Measurements from ENCODE around the gene LMNTD2.
A peak's percentile ranks its signal among the peaks of the same experiment; 100 is the strongest.

LMNTD2 gene

DNA sequence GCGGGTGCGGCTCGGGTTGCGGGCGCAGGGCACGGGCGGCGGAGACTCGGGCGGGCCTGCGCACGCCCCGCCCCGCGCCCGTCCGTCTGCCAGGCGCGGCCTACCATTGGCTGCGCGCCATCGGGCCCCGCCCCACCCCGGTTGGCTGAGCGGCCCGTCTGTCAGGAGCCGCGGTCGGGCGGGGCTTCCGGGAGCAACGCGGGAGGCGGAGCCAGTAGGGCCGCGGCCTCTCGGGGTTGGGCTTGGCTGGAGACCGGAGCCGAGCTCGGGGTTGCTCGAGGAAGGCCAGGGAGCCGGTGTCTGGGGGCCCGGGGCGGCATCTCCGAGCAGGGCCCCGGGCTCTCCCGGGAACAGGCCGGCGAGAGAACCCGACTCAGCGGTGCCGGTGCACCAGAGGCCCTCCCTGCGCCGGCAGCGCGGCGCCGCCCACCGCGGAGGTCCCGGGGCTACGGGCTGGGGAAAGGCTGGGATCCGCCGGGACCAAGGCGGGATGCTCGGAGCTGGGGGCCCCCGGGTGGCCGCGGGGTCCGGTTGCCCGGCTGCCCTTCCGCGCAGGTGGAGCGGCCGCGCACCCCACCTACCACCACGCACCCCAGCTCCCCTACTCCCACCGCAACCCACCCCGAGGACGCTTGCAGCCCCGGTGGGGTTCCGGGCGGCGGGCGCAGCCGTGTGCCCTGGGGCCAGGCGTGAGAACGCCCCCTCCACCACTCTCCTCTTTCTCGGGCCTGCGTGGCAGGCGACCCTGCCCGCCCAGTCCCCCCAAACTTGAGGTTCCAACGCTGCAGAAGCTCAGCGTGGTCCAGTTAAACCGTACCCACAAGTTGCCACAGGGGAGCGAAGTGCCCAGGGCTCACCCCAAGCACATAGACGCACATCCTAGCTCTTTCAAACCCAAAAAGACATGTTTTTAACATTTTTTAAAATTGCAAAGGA, 24.8 kb downstream of the LMNTD2 start, which contains the start of gene HRAS:
TSS of gene HRAS (minus strand) at position 58 of the 936 bp plus-strand sequence.
- DNase-seq (ENCODE audit: low read depth), result peak; percentile 96
- TF ChIP-seq, protein P1, sequence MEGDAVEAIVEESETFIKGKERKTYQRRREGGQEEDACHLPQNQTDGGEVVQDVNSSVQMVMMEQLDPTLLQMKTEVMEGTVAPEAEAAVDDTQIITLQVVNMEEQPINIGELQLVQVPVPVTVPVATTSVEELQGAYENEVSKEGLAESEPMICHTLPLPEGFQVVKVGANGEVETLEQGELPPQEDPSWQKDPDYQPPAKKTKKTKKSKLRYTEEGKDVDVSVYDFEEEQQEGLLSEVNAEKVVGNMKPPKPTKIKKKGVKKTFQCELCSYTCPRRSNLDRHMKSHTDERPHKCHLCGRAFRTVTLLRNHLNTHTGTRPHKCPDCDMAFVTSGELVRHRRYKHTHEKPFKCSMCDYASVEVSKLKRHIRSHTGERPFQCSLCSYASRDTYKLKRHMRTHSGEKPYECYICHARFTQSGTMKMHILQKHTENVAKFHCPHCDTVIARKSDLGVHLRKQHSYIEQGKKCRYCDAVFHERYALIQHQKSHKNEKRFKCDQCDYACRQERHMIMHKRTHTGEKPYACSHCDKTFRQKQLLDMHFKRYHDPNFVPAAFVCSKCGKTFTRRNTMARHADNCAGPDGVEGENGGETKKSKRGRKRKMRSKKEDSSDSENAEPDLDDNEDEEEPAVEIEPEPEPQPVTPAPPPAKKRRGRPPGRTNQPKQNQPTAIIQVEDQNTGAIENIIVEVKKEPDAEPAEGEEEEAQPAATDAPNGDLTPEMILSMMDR (conservative IDR thresholded peaks at IDR 0.05; ENCODE audit: low read depth, low read length), result no peak
- H3K4me3 ChIP-seq (ENCODE audit: low read depth, low read length), result peak within 1 kb of the TSS; percentile 72

DNA sequence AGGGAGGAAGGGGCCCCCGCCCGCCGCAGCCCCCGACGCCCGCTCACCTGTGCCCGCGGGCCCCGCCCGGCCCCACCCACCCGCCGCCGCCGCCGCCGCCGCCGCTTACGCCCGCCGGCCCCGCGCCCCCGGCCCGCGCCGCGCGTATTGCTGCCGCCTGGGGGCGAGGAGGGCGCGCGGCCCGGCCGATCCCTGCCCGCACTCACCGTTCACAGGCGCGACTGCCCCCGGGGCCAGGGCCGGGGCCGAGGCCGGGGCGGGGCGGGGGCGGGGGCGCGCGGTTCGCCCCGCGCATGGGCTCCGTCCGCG, 25.4 kb downstream of the LMNTD2 start:
- TF ChIP-seq, protein P1 (conservative IDR thresholded peaks at IDR 0.05; ENCODE audit: low read depth, low read length), result no peak
- peak overlapping the region; percentile 72 for H3K4me3 ChIP-seq (ENCODE audit: low read depth, low read length)
- no peak for DNase-seq (ENCODE audit: low read depth)

DNA sequence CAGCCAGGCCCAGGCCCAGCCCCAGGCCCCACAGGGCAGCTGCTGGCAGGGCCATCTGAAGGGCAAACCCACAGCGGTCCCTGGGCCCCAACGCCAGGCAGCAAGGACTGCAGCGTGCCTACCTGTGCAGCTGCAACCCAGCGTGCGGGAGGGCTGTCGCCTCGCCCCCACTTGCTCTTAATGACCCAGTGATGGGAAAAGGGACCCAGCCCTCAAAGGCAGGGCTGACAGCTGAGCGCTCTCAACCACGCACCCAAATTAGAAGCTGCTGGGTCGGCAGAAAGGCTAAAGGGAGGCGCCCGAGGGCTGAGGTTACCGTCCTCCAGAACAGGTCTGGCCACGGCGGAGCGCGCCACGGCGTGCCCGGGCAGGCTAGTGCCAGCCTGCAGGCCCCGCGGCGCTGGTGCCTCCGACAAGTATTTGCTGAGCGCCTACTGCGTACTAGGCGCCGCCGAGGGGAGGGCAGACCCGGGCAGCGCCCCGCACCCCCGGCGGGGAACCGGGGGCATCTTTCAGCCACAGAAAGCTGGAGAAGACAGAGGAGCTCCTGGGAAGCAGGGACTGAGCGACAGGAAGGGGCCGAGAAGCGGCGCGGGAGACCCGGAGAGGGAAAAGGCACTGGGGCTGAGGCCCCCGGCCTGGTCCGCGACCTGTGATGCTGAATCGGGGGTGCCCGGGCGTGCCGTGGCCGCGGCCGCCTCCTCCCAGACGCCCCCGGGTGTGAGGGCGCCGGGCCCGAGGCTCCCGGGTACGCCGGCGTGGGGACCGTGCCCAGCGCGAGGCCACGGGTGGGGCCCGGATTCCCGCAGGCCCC, 25.9 kb downstream of the LMNTD2 start:
- H3K4me3 ChIP-seq (ENCODE audit: low read depth, low read length), result peak overlapping the region; percentile 72
- no peak for DNase-seq (ENCODE audit: low read depth)
- TF ChIP-seq, protein P1 (conservative IDR thresholded peaks at IDR 0.05; ENCODE audit: low read depth, low read length), result no peak

DNA sequence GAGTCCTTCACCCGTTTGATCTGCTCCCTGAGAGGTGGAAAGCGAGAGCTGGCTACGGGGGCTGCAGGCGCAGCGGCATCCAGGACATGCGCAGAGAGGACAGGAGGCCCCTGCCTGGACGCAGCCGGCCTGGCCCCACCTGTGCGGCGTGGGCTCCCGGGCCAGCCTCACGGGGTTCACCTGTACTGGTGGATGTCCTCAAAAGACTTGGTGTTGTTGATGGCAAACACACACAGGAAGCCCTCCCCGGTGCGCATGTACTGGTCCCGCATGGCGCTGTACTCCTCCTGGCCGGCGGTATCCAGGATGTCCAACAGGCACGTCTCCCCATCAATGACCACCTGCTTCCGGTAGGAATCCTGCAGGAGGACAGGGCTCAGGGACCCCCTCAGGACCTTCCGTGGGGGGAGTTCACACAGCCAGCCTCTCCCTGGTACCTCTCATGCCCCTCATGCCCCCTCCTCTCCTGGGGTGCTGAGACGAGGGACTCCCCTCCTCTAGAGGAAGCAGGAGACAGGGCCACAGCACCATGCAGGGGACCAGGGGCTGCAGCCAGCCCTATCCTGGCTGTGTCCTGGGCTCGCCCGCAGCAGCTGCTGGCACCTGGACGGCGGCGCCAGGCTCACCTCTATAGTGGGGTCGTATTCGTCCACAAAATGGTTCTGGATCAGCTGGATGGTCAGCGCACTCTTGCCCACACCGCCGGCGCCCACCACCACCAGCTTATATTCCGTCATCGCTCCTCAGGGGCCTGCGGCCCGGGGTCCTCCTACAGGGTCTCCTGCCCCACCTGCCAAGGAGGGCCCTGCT, 26.7 kb downstream of the LMNTD2 start:
- TF ChIP-seq, protein P1 (conservative IDR thresholded peaks at IDR 0.05; ENCODE audit: low read depth, low read length), result no peak
- peak overlapping the region; percentile 72 for H3K4me3 ChIP-seq (ENCODE audit: low read depth, low read length)
- no peak for DNase-seq (ENCODE audit: low read depth)

- TF ChIP-seq, protein P1 (conservative IDR thresholded peaks at IDR 0.05; ENCODE audit: low read depth, low read length), result no peak
- DNase-seq (ENCODE audit: low read depth), result no peak
- no peak overlapping the region for H3K4me3 ChIP-seq (ENCODE audit: low read depth, low read length)
Measured at GRCh38 chr11:532986-533585, 27.5 kb downstream of the LMNTD2 start.

DNA sequence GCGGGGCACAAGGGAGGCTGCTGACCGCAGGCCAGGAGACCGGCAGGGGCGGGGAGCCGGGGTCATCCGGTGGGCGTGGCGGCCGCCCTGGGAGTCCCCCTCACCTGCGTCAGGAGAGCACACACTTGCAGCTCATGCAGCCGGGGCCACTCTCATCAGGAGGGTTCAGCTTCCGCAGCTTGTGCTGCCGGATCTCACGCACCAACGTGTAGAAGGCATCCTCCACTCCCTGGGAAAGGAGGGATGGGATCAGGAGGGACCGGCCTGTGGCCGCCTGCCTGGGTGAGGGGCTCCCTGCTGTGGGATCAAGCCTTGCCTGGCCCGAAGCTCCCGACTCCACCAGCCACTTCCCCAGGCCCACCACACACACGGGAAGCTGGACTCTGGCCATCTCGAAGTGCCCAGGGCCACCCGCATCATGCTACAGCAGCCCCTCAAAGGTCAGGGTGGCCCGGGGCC, 28.0 kb downstream of the LMNTD2 start:
- no peak for DNase-seq (ENCODE audit: low read depth)
- TF ChIP-seq, protein P1 (conservative IDR thresholded peaks at IDR 0.05; ENCODE audit: low read depth, low read length), result no peak

More for the DNA sequence above, 28.0 kb downstream of the LMNTD2 start:
- no peak overlapping the region for H3K4me3 ChIP-seq (ENCODE audit: low read depth, low read length)

Measured in choroid plexus epithelial cell (primary cell).